Loucy (cell line): ENCODE results near the gene PDXK.
A peak's percentile ranks its signal among the peaks of the same experiment; 100 is the strongest.

ENCODE experiments used
- H2AFZ ChIP-seq: fragments of 200-600 bp; sonication (generic); 2 replicates; pipeline ENCODE4 v1.6.0; 2016; ENCODE audit warnings: antibody characterized with exemption, mild to moderate bottlenecking, low read length, moderate library complexity
- H3F3A ChIP-seq: fragments of 200-600 bp; 2 replicates; pipeline ENCODE4 v1.6.0; 2016; ENCODE audit warnings: antibody characterized with exemption, low read depth, mild to moderate bottlenecking
- H3K27me3 ChIP-seq: fragments of 200-600 bp; sonication (generic); 2 replicates; pipeline ENCODE4 v1.6.1; 2014; ENCODE audit warnings: low read length, mild to moderate bottlenecking; ENCODE audit not compliant: insufficient read depth, poor library complexity, severe bottlenecking
- H3K36me3 ChIP-seq: fragments of 200-600 bp; sonication (generic); 2 replicates; pipeline ENCODE4 v1.6.1; 2016; ENCODE audit warnings: low read length; ENCODE audit not compliant: insufficient read depth
- H3K4me1 ChIP-seq: fragments of 200-600 bp; sonication (generic); 2 replicates; pipeline ENCODE4 v1.5.1; 2014; ENCODE audit warnings: low read length, mild to moderate bottlenecking; ENCODE audit not compliant: insufficient read depth, poor library complexity, severe bottlenecking
- H3K4me2 ChIP-seq: fragments of 200-600 bp; sonication (generic); 2 replicates; pipeline ENCODE4 v1.6.0; 2014; ENCODE audit warnings: antibody characterized with exemption, low read length, low read depth, mild to moderate bottlenecking; ENCODE audit not compliant: poor library complexity, severe bottlenecking
- H3K4me3 ChIP-seq: fragments of 200-600 bp; sonication (generic); 2 replicates; pipeline ENCODE4 v1.5.1; 2014; ENCODE audit warnings: low read length, mild to moderate bottlenecking, mixed read lengths; ENCODE audit not compliant: poor library complexity, severe bottlenecking
- H3K79me2 ChIP-seq: fragments of 200-600 bp; sonication (generic); 2 replicates; pipeline ENCODE4 v1.6.1; 2014; ENCODE audit warnings: low read length; ENCODE audit not compliant: insufficient read depth
- H3K9ac ChIP-seq: fragments of 200-600 bp; sonication (generic); 2 replicates; pipeline ENCODE4 v1.6.0; 2014; ENCODE audit warnings: mild to moderate bottlenecking, low read depth, low read length, moderate library complexity; ENCODE audit not compliant: poor library complexity, severe bottlenecking
- H3K9me2 ChIP-seq: fragments of 200-600 bp; sonication (generic); replicated peaks from 2 replicates; pipeline ENCODE4 v1.6.1; 2016; ENCODE audit warnings: low read depth, low read length, mixed read lengths
- H3K9me3 ChIP-seq: fragments of 200-600 bp; sonication (generic); 2 replicates; pipeline ENCODE4 v1.6.1; 2014; ENCODE audit warnings: mild to moderate bottlenecking, antibody characterized with exemption, low read length, low read depth; ENCODE audit not compliant: insufficient read depth
- H4K20me1 ChIP-seq: fragments of 200-600 bp; sonication (generic); 2 replicates; pipeline ENCODE4 v1.6.0; 2014; ENCODE audit warnings: antibody characterized with exemption, low read length, mild to moderate bottlenecking; ENCODE audit not compliant: insufficient read depth, poor library complexity, severe bottlenecking
- EZH2phosphoT487 ChIP-seq: fragments of 200-600 bp; IDR thresholded peaks from 2 replicates; pipeline ENCODE4 v1.6.1; 2018; ENCODE audit warnings: antibody characterized with exemption, mild to moderate bottlenecking, moderate library complexity, borderline replicate concordance
- TF ChIP-seq, protein P1 (sequence below): fragments of 200-600 bp; sonication (generic); conservative IDR thresholded peaks from 2 replicates; pipeline ENCODE4 v1.5.1; 2014; ENCODE audit warnings: mild to moderate bottlenecking, antibody characterized with exemption, low read length

PDXK gene

DNA sequence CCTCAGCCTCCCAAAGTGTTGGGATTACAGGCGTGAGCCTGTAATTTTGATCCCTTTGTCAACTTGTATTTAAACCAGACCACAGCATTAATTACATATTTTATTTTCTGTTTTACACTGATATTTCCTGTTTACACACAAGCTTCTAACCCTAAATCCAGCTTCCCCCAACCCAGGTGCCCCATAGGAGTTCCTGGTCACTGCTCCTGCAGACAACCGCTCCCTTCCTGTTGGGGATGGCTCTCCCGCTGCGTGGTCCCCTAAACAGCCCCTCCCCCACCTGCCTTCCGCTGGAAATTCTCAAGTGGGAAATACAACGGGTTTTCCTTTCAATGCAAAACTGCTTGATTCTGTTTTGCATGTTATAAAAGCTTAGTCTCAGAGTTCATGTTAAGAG is 53.5 kb downstream of the PDXK start:
- no peaks in the 10 kb centered on the region for H3K27me3 ChIP-seq
- peaks cover 22% of the 10 kb centered on the region for H4K20me1 ChIP-seq
- H3K4me3 ChIP-seq: no peak overlapping the region
- H3K9me3 ChIP-seq: no peaks in the 10 kb centered on the region
- H3K79me2 ChIP-seq: peaks cover 33% of the 10 kb centered on the region
- H2AFZ ChIP-seq: no peak overlapping the region
- no peak overlapping the region for H3K4me2 ChIP-seq
- no peak overlapping the region for H3K9ac ChIP-seq
- H3K9me2 ChIP-seq: no peaks in the 10 kb centered on the region
- peaks cover 11% of the 10 kb centered on the region; the same call in 1 of the 2 replicates for H3K36me3 ChIP-seq
- H3K4me1 ChIP-seq: peaks cover 14% of the 10 kb centered on the region
- TF ChIP-seq, protein P1, sequence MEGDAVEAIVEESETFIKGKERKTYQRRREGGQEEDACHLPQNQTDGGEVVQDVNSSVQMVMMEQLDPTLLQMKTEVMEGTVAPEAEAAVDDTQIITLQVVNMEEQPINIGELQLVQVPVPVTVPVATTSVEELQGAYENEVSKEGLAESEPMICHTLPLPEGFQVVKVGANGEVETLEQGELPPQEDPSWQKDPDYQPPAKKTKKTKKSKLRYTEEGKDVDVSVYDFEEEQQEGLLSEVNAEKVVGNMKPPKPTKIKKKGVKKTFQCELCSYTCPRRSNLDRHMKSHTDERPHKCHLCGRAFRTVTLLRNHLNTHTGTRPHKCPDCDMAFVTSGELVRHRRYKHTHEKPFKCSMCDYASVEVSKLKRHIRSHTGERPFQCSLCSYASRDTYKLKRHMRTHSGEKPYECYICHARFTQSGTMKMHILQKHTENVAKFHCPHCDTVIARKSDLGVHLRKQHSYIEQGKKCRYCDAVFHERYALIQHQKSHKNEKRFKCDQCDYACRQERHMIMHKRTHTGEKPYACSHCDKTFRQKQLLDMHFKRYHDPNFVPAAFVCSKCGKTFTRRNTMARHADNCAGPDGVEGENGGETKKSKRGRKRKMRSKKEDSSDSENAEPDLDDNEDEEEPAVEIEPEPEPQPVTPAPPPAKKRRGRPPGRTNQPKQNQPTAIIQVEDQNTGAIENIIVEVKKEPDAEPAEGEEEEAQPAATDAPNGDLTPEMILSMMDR: no peak
- no peak for TF ChIP-seq EZH2phosphoT487
- no peaks in the 10 kb centered on the region for H3F3A ChIP-seq

DNA sequence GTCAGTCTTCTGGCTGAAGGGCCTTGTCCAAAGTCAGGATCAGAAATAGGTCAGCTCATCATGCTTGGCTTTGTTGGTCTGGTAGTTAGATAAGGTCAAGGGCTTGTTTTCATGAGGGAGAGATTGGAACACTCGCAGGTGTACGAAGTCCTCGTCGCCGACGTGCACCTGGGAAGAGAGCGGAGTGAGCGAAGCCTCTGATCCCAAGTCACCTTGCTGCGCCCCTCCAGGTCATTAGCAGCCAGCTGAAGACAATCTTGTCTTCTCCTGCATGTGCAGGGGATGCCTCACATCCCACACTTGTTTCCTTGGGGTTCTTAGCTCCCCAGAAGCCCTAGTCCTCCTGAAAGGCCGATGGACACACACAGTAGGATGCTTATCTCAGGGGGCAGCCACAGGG is 55.2 kb downstream of the PDXK start:
- H3K4me1 ChIP-seq: peaks cover 31% of the 10 kb centered on the region
- peak overlapping the region; percentile 81 for H3K4me3 ChIP-seq
- H3K4me2 ChIP-seq: peak overlapping the region; percentile 88
- peaks cover 11% of the 10 kb centered on the region; the same call in 1 of the 2 replicates for H3K36me3 ChIP-seq
- H3K79me2 ChIP-seq: peaks cover 41% of the 10 kb centered on the region
- H3K9me2 ChIP-seq: no peaks in the 10 kb centered on the region
- H3K9ac ChIP-seq: peak overlapping the region; percentile 82
- peaks cover 22% of the 10 kb centered on the region for H4K20me1 ChIP-seq
- H3K27me3 ChIP-seq: no peaks in the 10 kb centered on the region
- peaks cover 6% of the 10 kb centered on the region; the same call in 1 of the 2 replicates for H3F3A ChIP-seq
- H3K9me3 ChIP-seq: no peaks in the 10 kb centered on the region
- H2AFZ ChIP-seq: no peak overlapping the region
- TF ChIP-seq, protein P1: no peak
- TF ChIP-seq EZH2phosphoT487: no peak

DNA sequence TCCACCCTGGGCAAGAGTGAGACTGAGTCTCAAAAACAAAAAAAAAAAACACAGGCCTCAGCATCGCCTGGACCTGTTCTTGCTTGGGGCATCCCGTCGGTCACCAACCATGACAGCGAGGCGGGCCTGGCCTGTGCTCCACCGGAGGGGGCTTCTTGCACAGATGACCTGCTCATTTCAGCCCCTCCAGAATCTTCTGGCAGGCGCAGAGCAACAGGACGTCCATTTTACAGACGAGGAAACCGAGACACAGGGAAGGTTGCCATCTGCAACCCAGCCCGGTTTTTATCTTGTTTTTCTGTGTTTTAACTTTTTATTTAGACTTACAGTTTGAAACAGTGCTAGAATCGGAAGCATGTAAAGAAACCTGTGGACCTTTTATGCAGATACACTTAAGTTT is 56.3 kb downstream of the PDXK start:
- Histone ChIP-seq H3K9ac (peak overlapping the region; percentile 82), H3K4me3 (peak overlapping the region; percentile 81), H2AFZ (no peak overlapping the region), H3K36me3 (peaks cover 11% of the 10 kb centered on the region; the same call in 1 of the 2 replicates), H3K27me3 (no peaks in the 10 kb centered on the region), H3K4me2 (peak overlapping the region; percentile 88), H3K9me3 (no peaks in the 10 kb centered on the region), H4K20me1 (peaks cover 22% of the 10 kb centered on the region), H3K9me2 (no peaks in the 10 kb centered on the region), H3K79me2 (peaks cover 41% of the 10 kb centered on the region), H3F3A (peaks cover 6% of the 10 kb centered on the region; the same call in 1 of the 2 replicates), H3K4me1 (peaks cover 39% of the 10 kb centered on the region)
- TF ChIP-seq EZH2phosphoT487: no peak
- TF ChIP-seq, protein P1: no peak
